Astrocyte (in vitro differentiated cells and primary cell): ENCODE data around the gene TRAK1.

Source experiments
- CTCF ChIP-seq: IDR thresholded peaks from 2 replicates; pipeline ENCODE4 v1.5.1; 2011; ENCODE audit warnings: low read depth, mild to moderate bottlenecking, inconsistent platforms, low read length, moderate library complexity; ENCODE audit not compliant: insufficient read depth
- EZH2 ChIP-seq: IDR thresholded peaks from 2 replicates; pipeline ENCODE4 v1.6.1; 2012; ENCODE audit warnings: mild to moderate bottlenecking, low read length, inconsistent platforms; ENCODE audit not compliant: insufficient read depth

- TF ChIP-seq CTCF (no peak), EZH2 (no peak)
These were observed 61.9 kb downstream of the TRAK1 start for GRCh38 chr3:42153039-42153438.
